AG10803 (cell line): ENCODE measurements around the gene FNTB.

ENCODE experiments used
- DNase-seq: peaks from one replicate; pipeline ENCODE4 v3.0.0; 2010; ENCODE audit warnings: low read depth
- H3K4me3 ChIP-seq: 2 replicates; pipeline ENCODE4 v1.5.1; 2011; ENCODE audit warnings: mild to moderate bottlenecking, low read length, control low read depth
- CTCF ChIP-seq: conservative IDR thresholded peaks from 2 replicates; pipeline ENCODE4 v1.5.1; 2011; ENCODE audit warnings: mild to moderate bottlenecking, low read length, control low read depth, inconsistent platforms

FNTB gene

GRCh38 chr14:65062096-65063075 is 75.7 kb downstream of the FNTB start:
- DNase-seq: no peak
- TF ChIP-seq CTCF: no peak
- H3K4me3 ChIP-seq: no peak overlapping the region

DNA sequence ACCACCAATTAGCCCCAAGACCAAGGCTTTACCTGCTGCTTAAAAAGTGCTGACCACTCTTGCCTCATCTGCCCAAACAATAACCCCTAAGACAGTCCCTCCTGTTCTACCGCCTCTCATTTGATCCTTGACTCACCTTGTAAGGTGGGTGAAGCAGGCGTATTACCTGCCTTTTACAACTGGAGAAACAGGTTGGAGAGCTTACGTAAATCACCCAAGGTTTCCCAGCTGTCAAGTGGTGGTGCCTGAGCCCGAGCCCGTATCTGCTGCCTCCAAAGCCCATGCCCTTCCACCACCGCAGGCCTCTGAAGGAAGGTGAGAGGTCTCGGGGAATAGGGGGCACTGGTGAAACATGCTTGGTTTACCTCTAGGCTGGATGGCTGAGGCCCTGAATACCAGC is 79.0 kb downstream of the FNTB start:
- DNase-seq: no peak
- TF ChIP-seq CTCF: no peak

GRCh38 chr14:65069874-65070413 is 83.2 kb downstream of the FNTB start:
- no peak overlapping the region for H3K4me3 ChIP-seq
- no peak for DNase-seq
- TF ChIP-seq CTCF: no peak

More for the DNA sequence above, 79.0 kb downstream of the FNTB start:
- H3K4me3 ChIP-seq: no peak overlapping the region

- DNase-seq: peak; percentile 20
- no peak overlapping the region for H3K4me3 ChIP-seq
- no peak for TF ChIP-seq CTCF
Measured at GRCh38 chr14:65070471-65070976, 83.8 kb downstream of the FNTB start.

DNA sequence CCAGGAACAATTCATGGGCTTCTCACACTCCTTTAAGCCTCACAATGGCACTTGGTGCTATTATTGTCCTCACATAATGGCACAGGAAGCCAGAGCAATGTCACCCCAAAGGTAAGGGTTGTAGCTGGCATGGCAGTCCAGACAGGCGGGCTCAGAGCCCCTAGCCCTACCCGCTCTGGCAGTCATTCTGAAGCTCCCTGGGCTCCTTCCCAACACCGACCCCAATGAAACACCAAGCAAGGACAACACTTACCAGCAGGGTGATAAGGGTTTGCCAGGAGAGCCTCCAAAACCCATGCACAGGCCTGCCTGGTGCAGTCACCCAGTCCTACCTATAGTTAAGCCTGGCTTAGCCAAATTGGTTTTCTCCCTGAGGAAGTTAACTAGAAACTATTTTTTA is 84.8 kb downstream of the FNTB start:
- no peak overlapping the region for H3K4me3 ChIP-seq
- no peak for TF ChIP-seq CTCF

DNA sequence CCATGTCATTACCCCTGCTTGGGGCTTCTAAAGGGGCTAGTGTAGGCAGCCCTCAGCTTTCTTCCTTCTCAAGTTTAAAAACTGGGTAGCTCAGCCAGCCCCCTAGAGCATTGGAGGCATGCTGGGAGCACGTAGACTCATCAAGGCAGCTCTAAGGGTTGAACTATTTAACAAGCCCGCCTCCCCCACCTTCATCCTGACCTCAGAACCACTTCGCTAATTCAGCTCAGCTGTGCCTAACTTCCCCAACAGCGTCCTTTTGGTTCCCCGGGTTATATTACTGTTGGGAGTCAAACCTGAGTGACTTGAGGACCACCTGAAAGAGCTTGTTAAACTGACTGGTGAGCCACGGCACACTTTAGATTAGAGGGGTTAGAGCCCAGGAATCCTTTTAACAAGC is 85.6 kb downstream of the FNTB start:
- DNase-seq: peak; percentile 23
- H3K4me3 ChIP-seq: no peak overlapping the region
- no peak for TF ChIP-seq CTCF

More for the DNA sequence above, 84.8 kb downstream of the FNTB start:
- DNase-seq: no peak
